Measurements from ENCODE around the gene CFAP100. TPM values are rescaled to one million over a fixed set of nuclear protein-coding genes. Genes with fewer than 3 reads are reported as not detected.

CFAP100 gene
- total RNA-seq, 1 donor from 2014 or later, result not detected

DNA sequence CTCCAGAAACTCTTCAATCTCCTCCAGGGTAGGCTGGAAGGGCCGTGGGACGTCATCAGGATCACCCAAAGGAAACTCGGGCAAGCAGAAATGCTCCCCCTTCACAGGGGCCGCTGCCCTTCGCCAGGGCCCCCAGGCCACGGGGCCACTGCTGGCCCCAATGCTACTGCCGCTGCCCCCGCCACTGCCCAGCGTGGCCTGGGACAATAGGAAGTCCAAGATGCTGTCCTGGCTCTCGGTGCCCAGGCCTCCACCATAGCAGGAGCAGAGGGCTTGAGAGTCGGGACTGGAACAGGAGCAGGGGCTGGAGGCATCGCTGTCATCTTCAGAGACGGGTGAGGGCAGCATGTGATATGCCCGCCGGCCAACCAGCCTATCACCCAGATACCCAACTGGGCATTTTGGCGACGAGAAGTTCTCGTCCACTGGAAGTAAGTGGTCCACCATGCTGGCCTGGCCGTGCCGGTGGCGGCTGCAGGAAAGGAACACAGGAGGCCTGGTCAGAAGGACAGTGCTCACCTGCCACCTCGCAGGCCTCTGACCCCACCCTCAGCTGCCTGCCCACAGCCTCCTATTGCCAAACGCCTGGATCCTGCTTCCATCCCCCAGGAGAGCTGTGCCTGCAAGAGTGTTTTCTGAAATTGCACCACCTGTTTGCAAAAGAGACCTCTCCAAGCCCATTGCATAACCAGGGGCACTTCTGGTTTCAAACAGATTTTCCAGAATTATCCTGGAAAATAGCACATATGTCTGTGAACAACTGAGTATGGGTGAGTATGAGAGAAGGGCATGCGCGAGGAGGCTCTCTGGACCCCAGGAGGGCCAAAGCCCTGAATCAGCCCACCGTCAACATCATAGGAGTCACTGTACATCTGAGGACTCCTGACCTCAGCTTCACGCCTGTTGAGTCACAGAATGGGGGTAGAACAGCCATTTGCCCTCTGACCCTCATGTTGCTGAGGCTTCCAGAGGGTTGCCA, 41.9 kb upstream of the CFAP100 start:
- Histone ChIP-seq H3K4me1 (ENCODE audit: insufficient read depth, low read length) (peaks cover 17% of the 10 kb centered on the region), H3K27me3 (ENCODE audit: insufficient read depth, low read length) (no peaks in the 10 kb centered on the region), H3K9me3 (ENCODE audit: insufficient read depth, low read depth, low read length) (no peaks in the 10 kb centered on the region), H3K4me3 (ENCODE audit: insufficient read depth, low read depth, low read length) (no peak overlapping the region), H3K36me3 (ENCODE audit: insufficient read depth, low read length) (no peaks in the 10 kb centered on the region), H3K79me2 (ENCODE audit: insufficient read depth, low read length) (no peaks in the 10 kb centered on the region), H2AFZ (ENCODE audit: low read depth, low read length) (no peak overlapping the region), H3K4me2 (ENCODE audit: low read length) (no peak overlapping the region), H3K9ac (ENCODE audit: low read length) (no peak overlapping the region), H4K20me1 (ENCODE audit: insufficient read depth, low read length) (no peaks in the 10 kb centered on the region), H3K27ac (ENCODE audit: low read depth, low read length) (no peak overlapping the region)
- Mint-ChIP-seq H3K4me3 (ENCODE audit: unreplicated experiment) (no peak overlapping the region), H3K9me3 (ENCODE audit: unreplicated experiment) (no peaks in the 10 kb centered on the region), H3K27me3 (ENCODE audit: low read depth, unreplicated experiment) (peaks cover 23% of the 10 kb centered on the region), H3K27ac (ENCODE audit: unreplicated experiment) (no peak overlapping the region), H3K36me3 (ENCODE audit: low read depth, unreplicated experiment) (no peaks in the 10 kb centered on the region), H3K4me1 (ENCODE audit: low read depth, unreplicated experiment) (peaks cover 3% of the 10 kb centered on the region)
- DNase-seq (ENCODE audit: low read depth) (no peak), FAIRE-seq (no peak)
- TF ChIP-seq, protein P1, sequence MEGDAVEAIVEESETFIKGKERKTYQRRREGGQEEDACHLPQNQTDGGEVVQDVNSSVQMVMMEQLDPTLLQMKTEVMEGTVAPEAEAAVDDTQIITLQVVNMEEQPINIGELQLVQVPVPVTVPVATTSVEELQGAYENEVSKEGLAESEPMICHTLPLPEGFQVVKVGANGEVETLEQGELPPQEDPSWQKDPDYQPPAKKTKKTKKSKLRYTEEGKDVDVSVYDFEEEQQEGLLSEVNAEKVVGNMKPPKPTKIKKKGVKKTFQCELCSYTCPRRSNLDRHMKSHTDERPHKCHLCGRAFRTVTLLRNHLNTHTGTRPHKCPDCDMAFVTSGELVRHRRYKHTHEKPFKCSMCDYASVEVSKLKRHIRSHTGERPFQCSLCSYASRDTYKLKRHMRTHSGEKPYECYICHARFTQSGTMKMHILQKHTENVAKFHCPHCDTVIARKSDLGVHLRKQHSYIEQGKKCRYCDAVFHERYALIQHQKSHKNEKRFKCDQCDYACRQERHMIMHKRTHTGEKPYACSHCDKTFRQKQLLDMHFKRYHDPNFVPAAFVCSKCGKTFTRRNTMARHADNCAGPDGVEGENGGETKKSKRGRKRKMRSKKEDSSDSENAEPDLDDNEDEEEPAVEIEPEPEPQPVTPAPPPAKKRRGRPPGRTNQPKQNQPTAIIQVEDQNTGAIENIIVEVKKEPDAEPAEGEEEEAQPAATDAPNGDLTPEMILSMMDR (IDR thresholded peaks at IDR 0.05; ENCODE audit: insufficient read depth, low read depth, low read length), result no peak
- TF ChIP-seq EZH2 (IDR thresholded peaks at IDR 0.05; ENCODE audit: insufficient read depth, low read length), result no peak

GRCh38 chr3:126353694-126354321, 40.9 kb upstream of the CFAP100 start:
- Histone ChIP-seq H3K4me2 (ENCODE audit: low read length) (no peak overlapping the region), H3K27me3 (ENCODE audit: insufficient read depth, low read length) (peaks cover 10% of the 10 kb centered on the region), H3K4me3 (ENCODE audit: insufficient read depth, low read depth, low read length) (no peak overlapping the region), H3K9me3 (ENCODE audit: insufficient read depth, low read depth, low read length) (no peaks in the 10 kb centered on the region), H3K9ac (ENCODE audit: low read length) (no peak overlapping the region), H2AFZ (ENCODE audit: low read depth, low read length) (no peak overlapping the region), H4K20me1 (ENCODE audit: insufficient read depth, low read length) (no peaks in the 10 kb centered on the region), H3K4me1 (ENCODE audit: insufficient read depth, low read length) (peaks cover 21% of the 10 kb centered on the region), H3K27ac (ENCODE audit: low read depth, low read length) (no peak overlapping the region), H3K36me3 (ENCODE audit: insufficient read depth, low read length) (no peaks in the 10 kb centered on the region), H3K79me2 (ENCODE audit: insufficient read depth, low read length) (no peaks in the 10 kb centered on the region)
- H3K36me3 Mint-ChIP-seq (ENCODE audit: low read depth, unreplicated experiment), result no peaks in the 10 kb centered on the region
- H3K4me1 Mint-ChIP-seq (ENCODE audit: low read depth, unreplicated experiment), result peaks cover 3% of the 10 kb centered on the region
- no peak for FAIRE-seq
- no peak overlapping the region for H3K27ac Mint-ChIP-seq (ENCODE audit: unreplicated experiment)
- no peak overlapping the region for H3K4me3 Mint-ChIP-seq (ENCODE audit: unreplicated experiment)
- no peaks in the 10 kb centered on the region for H3K9me3 Mint-ChIP-seq (ENCODE audit: unreplicated experiment)
- TF ChIP-seq, protein P1 (IDR thresholded peaks at IDR 0.05; ENCODE audit: insufficient read depth, low read depth, low read length), result no peak
- no peak for TF ChIP-seq EZH2 (IDR thresholded peaks at IDR 0.05; ENCODE audit: insufficient read depth, low read length)
- peaks cover 33% of the 10 kb centered on the region for H3K27me3 Mint-ChIP-seq (ENCODE audit: low read depth, unreplicated experiment)
- no peak for DNase-seq (ENCODE audit: low read depth)
